MG63 (cell line): ENCODE data around the gene MRPL20. TPM values are rescaled to one million over a fixed set of nuclear protein-coding genes. Genes with fewer than 3 reads are reported as not detected.
A peak's percentile ranks its signal among the peaks of the same experiment; 100 is the strongest.
"Not testable (repeated sequence)": the region's sequence is repeated elsewhere in the genome, so short reads cannot be mapped to it uniquely, and the experiment has no call there.

Source experiments
- DNase-seq: peaks from one replicate; pipeline ENCODE4 v3.0.0-alpha.2; 2020
- H3K27me3 ChIP-seq: fragments of 250-450 bp; sonication (Bioruptor Pico); 2 replicates; pipeline ENCODE4 v1.5.1; 2020; ENCODE audit warnings: mild to moderate bottlenecking, moderate library complexity
- H3K36me3 ChIP-seq: fragments of 250-450 bp; sonication (Bioruptor Pico); 2 replicates; pipeline ENCODE4 v1.5.1; 2020; ENCODE audit warnings: mild to moderate bottlenecking, moderate library complexity
- H3K4me3 ChIP-seq: fragments of 250-450 bp; sonication (Bioruptor Pico); 2 replicates; pipeline ENCODE4 v1.5.1; 2020; ENCODE audit warnings: mild to moderate bottlenecking, moderate library complexity
- H3K9me3 ChIP-seq: fragments of 250-450 bp; sonication (Bioruptor Pico); 2 replicates; pipeline ENCODE4 v1.5.1; 2020; ENCODE audit warnings: mild to moderate bottlenecking, moderate library complexity
- total RNA-seq: library from RNA; depleted of rRNA; stranded (reverse); fragments of >200 nt; shearing (Covaris generic); gene quantifications from 2 replicates; pipeline ENCODE4 v1.2.3, GENCODE V29; 2014; ENCODE audit warnings: low replicate concordance

MRPL20 gene
- total RNA-seq, 1 experiment from 2014 or later: 55.2 TPM

GRCh38 chr1:1370094-1370493 is 37.0 kb downstream of the MRPL20 start:
- H3K36me3 ChIP-seq: peaks cover 25% of the 10 kb centered on the region
- not testable (repeated sequence) for H3K9me3 ChIP-seq, H3K27me3 ChIP-seq, DNase-seq, H3K4me3 ChIP-seq

- peaks cover 9% of the 10 kb centered on the region for H3K36me3 ChIP-seq
- H3K4me3 ChIP-seq: no peak overlapping the region
- peaks cover 9% of the 10 kb centered on the region for H3K9me3 ChIP-seq
- DNase-seq: no peak
- H3K27me3 ChIP-seq: no peaks in the 10 kb centered on the region
Measured at GRCh38 chr1:1367315-1367714, 39.8 kb downstream of the MRPL20 start.

GRCh38 chr1:1366699-1367066 is 40.4 kb downstream of the MRPL20 start:
- Histone ChIP-seq H3K27me3 (no peaks in the 10 kb centered on the region), H3K36me3 (peaks cover 5% of the 10 kb centered on the region), H3K9me3 (peaks cover 9% of the 10 kb centered on the region), H3K4me3 (no peak overlapping the region)
- DNase-seq: no peak

- Histone ChIP-seq H3K4me3 (no peak overlapping the region), H3K36me3 (no peaks in the 10 kb centered on the region), H3K9me3 (peaks cover 9% of the 10 kb centered on the region), H3K27me3 (no peaks in the 10 kb centered on the region)
- no peak for DNase-seq
Measured at GRCh38 chr1:1365875-1366698, 41.0 kb downstream of the MRPL20 start.

- Histone ChIP-seq H3K27me3 (no peaks in the 10 kb centered on the region), H3K36me3 (no peaks in the 10 kb centered on the region), H3K4me3 (no peak overlapping the region), H3K9me3 (peaks cover 9% of the 10 kb centered on the region)
- no peak for DNase-seq
Measured at GRCh38 chr1:1364266-1364665, 42.8 kb downstream of the MRPL20 start.

- peak; percentile 87 for DNase-seq
- peak overlapping the region; percentile 19 for H3K4me3 ChIP-seq
Measured at GRCh38 chr1:1361982-1362423, 45.1 kb downstream of the MRPL20 start.

GRCh38 chr1:1361233-1361981 is 45.7 kb downstream of the MRPL20 start:
- Histone ChIP-seq H3K27me3 (no peaks in the 10 kb centered on the region), H3K9me3 (peaks cover 3% of the 10 kb centered on the region), H3K36me3 (peaks cover 4% of the 10 kb centered on the region), H3K4me3 (peak overlapping the region; percentile 19)
- DNase-seq: no peak

More at GRCh38 chr1:1361982-1362423, 45.1 kb downstream of the MRPL20 start:
- no peaks in the 10 kb centered on the region for H3K27me3 ChIP-seq
- H3K9me3 ChIP-seq: peaks cover 5% of the 10 kb centered on the region
- peaks cover under 1% of the 10 kb centered on the region for H3K36me3 ChIP-seq

- Histone ChIP-seq H3K4me3 (peak overlapping the region; percentile 19), H3K36me3 (peaks cover 4% of the 10 kb centered on the region), H3K9me3 (no peaks in the 10 kb centered on the region), H3K27me3 (no peaks in the 10 kb centered on the region)
- peak; percentile 98 for DNase-seq
Measured at GRCh38 chr1:1360506-1361169, 46.5 kb downstream of the MRPL20 start.

- Histone ChIP-seq H3K4me3 (peak overlapping the region; percentile 91), H3K9me3 (no peaks in the 10 kb centered on the region), H3K27me3 (no peaks in the 10 kb centered on the region), H3K36me3 (peaks cover 4% of the 10 kb centered on the region)
- peak; percentile 78 for DNase-seq
Measured at GRCh38 chr1:1359664-1360468, 47.2 kb downstream of the MRPL20 start.

GRCh38 chr1:1359308-1359663 is 47.8 kb downstream of the MRPL20 start:
- Histone ChIP-seq H3K27me3 (no peaks in the 10 kb centered on the region), H3K36me3 (peaks cover 8% of the 10 kb centered on the region), H3K4me3 (peak overlapping the region; percentile 91), H3K9me3 (no peaks in the 10 kb centered on the region)
- DNase-seq: peak; percentile 59

GRCh38 chr1:1358433-1359271 is 48.4 kb downstream of the MRPL20 start, which contains the start of gene MXRA8:
Gene MXRA8 (minus strand): TSS chr1:1358555. CDS start chr1:1358504, 51 bp downstream.
- Histone ChIP-seq H3K27me3 (no peaks in the 10 kb centered on the region), H3K9me3 (no peaks in the 10 kb centered on the region), H3K4me3 (peak within 1 kb of the TSS; percentile 91), H3K36me3 (peaks cover 14% of the 10 kb centered on the region)
- peak; percentile 99 for DNase-seq

GRCh38 chr1:1357871-1358432 is 49.1 kb downstream of the MRPL20 start:
- no peaks in the 10 kb centered on the region for H3K27me3 ChIP-seq
- DNase-seq: no peak
- H3K9me3 ChIP-seq: no peaks in the 10 kb centered on the region
- H3K4me3 ChIP-seq: peak overlapping the region; percentile 91
- H3K36me3 ChIP-seq: peaks cover 21% of the 10 kb centered on the region

GRCh38 chr1:1356796-1357401 is 50.2 kb downstream of the MRPL20 start:
- peak; percentile 50 for DNase-seq
- no peaks in the 10 kb centered on the region for H3K9me3 ChIP-seq

GRCh38 chr1:1356166-1356795 is 50.8 kb downstream of the MRPL20 start:
- H3K4me3 ChIP-seq: peak overlapping the region; percentile 91
- no peak for DNase-seq

More at GRCh38 chr1:1356796-1357401, 50.2 kb downstream of the MRPL20 start:
- no peaks in the 10 kb centered on the region for H3K27me3 ChIP-seq
- H3K4me3 ChIP-seq: peak overlapping the region; percentile 91
- peaks cover 30% of the 10 kb centered on the region for H3K36me3 ChIP-seq

More at GRCh38 chr1:1356166-1356795, 50.8 kb downstream of the MRPL20 start:
- peaks cover 32% of the 10 kb centered on the region for H3K36me3 ChIP-seq
- no peaks in the 10 kb centered on the region for H3K27me3 ChIP-seq
- no peaks in the 10 kb centered on the region for H3K9me3 ChIP-seq
